ENCODE measurements around the gene KRTAP10-6.
"Not testable (repeated sequence)": the region's sequence is repeated elsewhere in the genome, so short reads cannot be mapped to it uniquely, and the experiment has no call there.

Gene KRTAP10-6, protein sequence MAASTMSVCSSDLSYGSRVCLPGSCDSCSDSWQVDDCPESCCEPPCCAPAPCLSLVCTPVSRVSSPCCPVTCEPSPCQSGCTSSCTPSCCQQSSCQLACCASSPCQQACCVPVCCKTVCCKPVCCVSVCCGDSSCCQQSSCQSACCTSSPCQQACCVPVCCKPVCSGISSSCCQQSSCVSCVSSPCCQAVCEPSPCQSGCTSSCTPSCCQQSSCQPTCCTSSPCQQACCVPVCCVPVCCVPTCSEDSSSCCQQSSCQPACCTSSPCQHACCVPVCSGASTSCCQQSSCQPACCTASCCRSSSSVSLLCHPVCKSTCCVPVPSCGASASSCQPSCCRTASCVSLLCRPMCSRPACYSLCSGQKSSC

DNA sequence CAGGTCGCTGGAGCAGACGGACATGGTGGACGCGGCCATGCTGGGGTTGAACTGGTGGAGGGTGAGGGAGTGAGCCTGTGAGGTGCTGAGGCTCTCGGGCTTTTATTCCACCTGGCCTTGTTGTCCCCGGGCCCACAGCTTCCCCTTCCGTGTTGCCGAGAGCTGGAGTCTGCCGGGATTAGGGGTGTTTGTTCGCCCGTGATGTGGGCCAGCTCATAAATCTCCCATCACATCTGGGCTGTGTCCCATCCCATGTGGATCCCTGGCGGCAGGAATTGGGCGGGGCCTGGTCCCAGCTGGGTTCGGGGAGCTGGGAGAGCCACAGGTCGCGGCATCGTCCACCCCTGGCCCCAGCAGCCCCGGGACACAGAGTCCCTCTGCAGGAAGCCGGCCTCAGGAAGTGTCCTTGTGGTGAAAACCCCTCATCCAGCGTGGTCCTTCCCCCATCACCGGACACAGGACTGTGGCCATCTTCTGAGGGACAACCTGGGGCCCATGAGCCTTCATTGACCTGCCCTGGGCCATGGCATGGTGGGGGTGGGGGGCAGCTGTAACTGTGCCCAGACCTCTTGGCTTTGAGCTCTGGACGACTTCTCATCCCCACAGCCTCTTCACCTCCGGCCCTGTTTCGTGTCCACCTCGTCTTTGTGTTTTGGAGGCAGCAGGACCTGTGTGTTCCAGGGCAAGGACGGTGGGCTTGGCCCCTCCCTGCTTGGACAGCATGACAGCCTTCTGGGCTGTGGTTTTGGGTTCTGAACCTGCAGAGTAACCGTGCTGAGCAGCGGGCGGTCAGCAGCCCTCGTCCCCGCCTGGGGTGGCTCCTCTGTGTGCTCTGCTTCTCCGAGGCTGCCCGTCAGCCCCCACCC lies at the start of gene KRTAP10-6:
Gene KRTAP10-6, minus strand, starts transcription at position 60 of the 866 bp plus-strand sequence. Its CDS starts 21 bp downstream, at position 39.
- Histone ChIP-seq H3K9ac (peak within 1 kb of the TSS; percentile 17; the same call in 1 of the 2 replicates), H3K27ac (peak within 1 kb of the TSS; percentile 61)

DNA sequence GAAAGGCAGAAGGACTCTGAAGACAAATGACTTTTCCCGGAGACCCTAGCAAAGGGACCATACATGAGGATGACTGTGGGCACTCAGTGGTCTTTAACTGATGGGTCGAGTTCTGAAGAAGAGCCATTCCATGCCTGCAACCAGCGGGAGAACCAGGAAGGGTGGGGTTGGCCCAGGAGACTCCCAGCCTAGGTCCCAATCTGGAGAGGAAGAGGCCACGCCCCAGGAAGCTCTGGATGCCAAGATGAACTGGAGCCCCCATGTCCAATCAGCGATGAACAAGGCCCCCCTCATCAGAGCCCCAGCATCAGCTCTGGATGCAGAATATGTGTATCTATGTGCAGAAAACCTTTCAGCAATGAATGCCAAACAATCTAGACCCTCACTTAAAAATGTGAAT lies 48.5 kb upstream of the KRTAP10-6 start:
- H3K27ac ChIP-seq = no peak overlapping the region
- H3K4me1 ChIP-seq = no peaks in the 10 kb centered on the region
- no peaks in the 10 kb centered on the region for H3K36me3 ChIP-seq
- H3K4me2 ChIP-seq = no peak overlapping the region
- peaks cover 49% of the 10 kb centered on the region for H3K9me3 ChIP-seq
- H3K27me3 ChIP-seq = no peaks in the 10 kb centered on the region
- H3K9ac ChIP-seq = no peak overlapping the region
- H4K20me1 ChIP-seq = no peaks in the 10 kb centered on the region
- no peak for TF ChIP-seq Cebpa-rat (IDR thresholded peaks at IDR 0.05)
- H3K4me3 ChIP-seq = no peak overlapping the region

More for the DNA sequence above, at the start of gene KRTAP10-6:
- H3K4me3 ChIP-seq = no peak within 1 kb of the TSS
- peaks cover 33% of the 10 kb centered on the region for H3K4me1 ChIP-seq
- H3K36me3 ChIP-seq = no peaks in the 10 kb centered on the region
- no peaks in the 10 kb centered on the region for H3K9me3 ChIP-seq
- no peak for TF ChIP-seq Cebpa-rat (IDR thresholded peaks at IDR 0.05)
- peak within 1 kb of the TSS; percentile 82 for H3K4me2 ChIP-seq
- no peaks in the 10 kb centered on the region for H3K27me3 ChIP-seq
- H4K20me1 ChIP-seq = no peaks in the 10 kb centered on the region

DNA sequence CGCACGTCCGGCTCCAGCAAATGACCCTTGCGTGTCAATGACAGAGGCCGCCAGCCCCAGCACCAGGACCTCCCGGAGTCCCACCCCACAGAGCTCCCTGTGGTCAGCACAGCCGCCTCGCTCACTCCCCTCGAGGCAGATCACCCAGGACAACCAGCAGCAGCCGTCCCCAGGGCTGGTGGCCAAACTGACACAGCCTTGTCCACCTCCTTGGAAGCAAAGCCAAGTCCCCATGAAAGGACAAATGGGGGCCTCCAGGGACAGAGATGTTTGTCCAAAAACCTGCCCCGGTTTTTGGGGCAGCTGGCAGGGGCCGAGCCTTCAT lies 47.0 kb upstream of the KRTAP10-6 start:
- Histone ChIP-seq H3K27me3 (no peaks in the 10 kb centered on the region), H3K9me3 (peaks cover 35% of the 10 kb centered on the region), H3K4me3 (no peak overlapping the region), H3K4me2 (no peak overlapping the region), H3K36me3 (no peaks in the 10 kb centered on the region), H4K20me1 (no peaks in the 10 kb centered on the region), H3K27ac (no peak overlapping the region), H3K4me1 (no peaks in the 10 kb centered on the region), H3K9ac (no peak overlapping the region)
- TF ChIP-seq Cebpa-rat (IDR thresholded peaks at IDR 0.05) = no peak

DNA sequence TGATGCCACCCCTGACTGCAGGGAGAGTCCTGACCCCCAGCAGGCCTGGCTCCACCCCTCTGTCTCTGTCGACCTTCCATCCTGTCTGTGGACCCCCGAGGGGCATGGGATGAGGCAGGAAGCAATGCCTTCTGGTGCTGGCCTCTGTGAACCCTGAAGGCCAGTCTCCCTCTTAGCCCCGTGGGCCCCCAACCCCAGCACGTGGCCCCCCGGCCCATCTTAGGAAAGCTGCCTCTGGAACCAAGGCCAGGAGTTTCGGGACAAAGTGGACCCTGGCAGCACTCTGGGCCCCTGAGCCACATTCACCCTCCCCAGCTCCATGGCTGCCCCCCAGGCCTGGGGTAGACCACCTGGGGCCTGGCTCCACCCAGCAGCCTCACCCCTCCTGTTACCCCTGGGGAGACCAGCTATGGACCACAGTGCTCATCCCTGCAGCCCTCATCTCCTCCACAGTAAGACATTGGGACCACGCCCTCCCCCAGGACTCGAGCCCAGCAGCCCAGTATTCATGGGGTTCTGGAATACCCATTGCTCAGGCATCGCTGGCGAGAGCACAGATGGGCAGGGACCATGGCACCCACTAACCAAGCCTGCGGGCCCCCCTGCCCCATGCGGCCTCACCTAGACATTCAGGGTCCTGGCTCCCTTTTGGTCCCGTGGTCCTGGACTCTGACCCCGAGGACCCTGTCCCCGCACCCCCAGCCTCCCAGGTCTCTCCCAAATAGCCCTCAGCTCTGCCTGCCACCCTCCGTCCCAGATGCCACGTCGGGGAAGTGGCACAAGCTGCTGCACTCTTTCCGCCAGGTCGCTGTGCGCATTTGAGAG lies 46.4 kb upstream of the KRTAP10-6 start:
- H3K27ac ChIP-seq, H4K20me1 ChIP-seq, H3K36me3 ChIP-seq, H3K4me1 ChIP-seq, H3K27me3 ChIP-seq, H3K4me3 ChIP-seq, H3K4me2 ChIP-seq, H3K9ac ChIP-seq: not testable (repeated sequence)
- peaks cover 29% of the 10 kb centered on the region for H3K9me3 ChIP-seq

DNA sequence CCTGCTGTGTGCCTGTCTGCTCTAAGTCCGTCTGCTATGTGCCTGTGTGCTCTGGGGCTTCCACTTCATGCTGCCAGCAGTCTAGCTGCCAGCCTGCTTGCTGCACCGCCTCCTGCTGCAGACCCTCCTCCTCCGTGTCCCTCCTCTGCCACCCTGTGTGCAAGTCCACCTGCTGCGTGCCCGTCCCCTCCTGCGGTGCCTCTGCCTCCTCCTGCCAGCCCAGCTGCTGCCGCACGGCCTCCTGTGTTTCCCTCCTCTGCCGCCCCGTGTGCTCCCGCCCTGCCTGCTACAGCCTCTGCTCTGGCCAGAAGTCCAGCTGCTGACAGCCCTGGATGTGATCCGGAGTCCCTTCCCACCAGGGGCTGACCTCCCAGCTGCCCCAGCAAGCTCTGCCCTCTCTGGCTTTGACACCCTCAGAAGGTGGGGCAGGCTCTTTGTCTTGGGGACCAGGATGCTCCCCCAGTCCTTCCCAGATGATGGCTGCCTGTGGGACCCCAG lies 45.6 kb upstream of the KRTAP10-6 start:
- H3K9ac ChIP-seq, H3K36me3 ChIP-seq, H3K4me2 ChIP-seq, H3K4me1 ChIP-seq, H4K20me1 ChIP-seq, H3K27me3 ChIP-seq, H3K4me3 ChIP-seq, H3K27ac ChIP-seq: not testable (repeated sequence)
- peaks cover 22% of the 10 kb centered on the region for H3K9me3 ChIP-seq

DNA sequence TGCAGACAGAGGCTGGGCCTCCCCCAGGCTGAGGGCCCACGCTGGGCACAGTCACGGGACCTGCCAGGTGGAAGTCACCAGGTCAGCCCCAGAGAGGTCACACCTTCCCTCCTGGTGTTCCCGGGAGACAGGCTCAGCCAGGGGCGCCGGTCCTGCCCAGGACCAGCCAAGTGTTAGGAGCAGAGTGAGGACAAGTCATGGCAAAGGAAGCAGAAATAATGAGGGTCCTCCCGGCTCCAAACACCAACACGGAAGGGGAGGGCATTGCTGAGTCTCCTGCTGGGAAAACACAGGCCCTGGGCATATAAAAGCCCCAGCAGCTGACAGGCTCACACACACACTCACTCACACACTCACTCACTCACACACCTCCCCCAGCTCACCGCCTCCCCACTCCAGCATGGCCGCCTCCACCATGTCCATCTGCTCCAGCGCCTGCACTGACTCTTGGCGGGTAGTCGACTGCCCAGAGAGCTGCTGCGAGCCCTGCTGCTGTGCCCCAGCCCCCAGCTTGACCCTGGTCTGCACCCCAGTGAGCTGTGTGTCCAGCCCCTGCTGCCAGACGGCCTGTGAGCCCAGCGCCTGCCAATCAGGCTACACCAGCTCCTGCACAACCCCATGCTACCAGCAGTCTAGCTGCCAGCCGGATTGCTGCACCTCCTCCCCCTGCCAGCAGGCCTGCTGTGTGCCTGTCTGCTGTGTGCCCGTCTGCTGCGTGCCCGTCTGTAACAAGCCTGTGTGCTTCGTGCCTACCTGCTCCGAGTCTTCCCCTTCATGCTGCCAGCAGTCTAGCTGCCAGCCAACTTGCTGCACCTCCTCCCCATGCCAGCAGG lies 44.9 kb upstream of the KRTAP10-6 start, which contains the start of gene KRTAP10-10:
Gene KRTAP10-10, plus strand, starts transcription at position 339 of the 833 bp plus-strand sequence. Its CDS starts 62 bp downstream, at position 401.
- no peak within 1 kb of the TSS for H3K4me3 ChIP-seq
- H3K36me3 ChIP-seq = no peaks in the 10 kb centered on the region
- peaks cover 20% of the 10 kb centered on the region for H3K9me3 ChIP-seq
- no peak within 1 kb of the TSS for H3K27ac ChIP-seq
- no peaks in the 10 kb centered on the region for H4K20me1 ChIP-seq
- no peaks in the 10 kb centered on the region for H3K27me3 ChIP-seq
- no peak within 1 kb of the TSS for H3K9ac ChIP-seq
- H3K4me1 ChIP-seq = no peaks in the 10 kb centered on the region
- H3K4me2 ChIP-seq = no peak within 1 kb of the TSS
- TF ChIP-seq Cebpa-rat (IDR thresholded peaks at IDR 0.05) = no peak

DNA sequence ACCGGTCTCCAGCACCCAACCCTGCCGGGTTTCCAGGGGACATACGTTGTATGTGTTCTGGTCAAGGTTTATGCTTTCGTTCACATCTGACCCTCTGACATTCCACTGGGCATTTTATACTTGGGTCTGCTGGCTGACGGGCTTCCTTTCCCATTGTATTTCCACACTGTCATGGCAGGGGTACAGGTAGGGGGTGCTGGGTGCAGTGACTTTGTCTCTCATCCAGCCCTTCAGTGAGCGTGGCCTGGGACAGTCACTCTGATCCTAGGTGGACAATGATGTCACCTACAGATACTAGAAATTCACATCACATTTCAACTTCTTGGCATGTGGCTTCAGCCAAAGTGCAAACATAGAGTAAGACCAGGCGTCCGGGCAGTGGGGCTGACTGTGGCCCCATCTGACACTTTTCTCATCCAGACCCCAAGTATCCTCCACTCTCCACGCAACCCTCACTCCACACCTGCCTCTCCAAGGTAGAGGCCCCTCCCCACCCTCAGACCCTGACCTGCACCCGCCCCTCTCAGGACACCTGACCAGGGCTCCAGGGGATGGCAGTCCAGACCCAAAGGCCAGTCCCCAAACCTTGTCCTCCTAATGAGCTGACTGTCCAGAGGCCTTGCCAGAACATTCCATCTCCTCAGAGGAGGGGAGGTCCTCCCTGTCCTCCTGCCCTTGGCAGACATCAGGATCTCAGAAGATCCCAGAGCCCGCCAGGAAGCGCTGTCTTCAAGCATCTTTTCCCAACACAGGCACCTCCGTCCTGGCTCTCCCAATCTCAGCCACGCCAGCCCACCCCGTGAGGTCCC lies 44.1 kb upstream of the KRTAP10-6 start:
- no peaks in the 10 kb centered on the region for H3K27me3 ChIP-seq
- H3K4me3 ChIP-seq = no peak overlapping the region
- no peaks in the 10 kb centered on the region for H3K4me1 ChIP-seq
- H3K4me2 ChIP-seq = no peak overlapping the region
- H4K20me1 ChIP-seq = no peaks in the 10 kb centered on the region
- H3K9ac ChIP-seq = no peak overlapping the region
- no peak for TF ChIP-seq Cebpa-rat (IDR thresholded peaks at IDR 0.05)
- peaks cover 24% of the 10 kb centered on the region for H3K9me3 ChIP-seq
- H3K36me3 ChIP-seq = no peaks in the 10 kb centered on the region
- H3K27ac ChIP-seq = no peak overlapping the region

DNA sequence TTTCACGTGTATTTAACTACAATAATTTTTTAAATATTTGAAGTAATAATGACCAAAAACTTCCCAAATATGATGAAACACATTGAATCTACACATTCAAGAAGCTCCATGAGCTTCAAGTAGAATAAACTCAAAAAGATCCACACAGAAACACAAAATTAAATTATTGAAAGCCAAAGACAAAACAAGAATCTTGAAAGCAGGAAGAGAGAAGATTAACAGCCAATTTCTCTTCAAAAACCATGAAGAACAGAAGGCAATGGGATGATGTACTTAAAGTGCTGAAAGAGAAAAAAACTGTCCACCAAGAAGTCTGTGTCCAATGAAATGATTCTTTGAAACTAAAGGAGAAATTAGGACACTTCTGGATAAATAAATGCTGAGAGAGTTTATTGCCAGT lies 39.8 kb upstream of the KRTAP10-6 start:
- Histone ChIP-seq H3K9ac (no peak overlapping the region), H3K4me2 (no peak overlapping the region), H3K4me3 (no peak overlapping the region), H3K9me3 (peaks cover 35% of the 10 kb centered on the region), H3K36me3 (no peaks in the 10 kb centered on the region), H4K20me1 (no peaks in the 10 kb centered on the region), H3K4me1 (peaks cover 18% of the 10 kb centered on the region), H3K27ac (no peak overlapping the region), H3K27me3 (no peaks in the 10 kb centered on the region)
- TF ChIP-seq Cebpa-rat (IDR thresholded peaks at IDR 0.05) = no peak

All from BLaER1 (cell line).